Left lung (tissue), 10 donors: ENCODE results near the gene PAX6. TPM values are rescaled to one million over a fixed set of nuclear protein-coding genes. Genes with fewer than 3 reads are reported as not detected.
"Not testable (repeated sequence)": the region's sequence is repeated elsewhere in the genome, so short reads cannot be mapped to it uniquely, and the experiment has no call there.

Experiments used
- ATAC-seq: fragments of 200-7000 bp; cut with Tn5 transposase; one replicate; pipeline ENCODE4 v1.9.1; 2020; ENCODE audit warnings: moderate library complexity
- DNase-seq, 4 donors: peaks; one replicate each; pipeline ENCODE4 v3.0.0-alpha.2; 2013 to 2020
- H3K27ac ChIP-seq, 2 donors: fragments of 200-600 bp; sonication (generic) in 1 of 2; one replicate each; pipeline versions ENCODE4 v1.5.0 to v1.8.0; 2020 to 2021
- H3K27me3 ChIP-seq, 2 donors: fragments of 200-600 bp; sonication (generic) in 1 of 2; one replicate each; pipeline versions ENCODE4 v1.5.0 to v1.8.0; 2020 to 2021
- H3K36me3 ChIP-seq, 2 donors: fragments of 200-600 bp; sonication (generic) in 1 of 2; one replicate each; pipeline versions ENCODE4 v1.5.0 to v1.8.0; 2020 to 2021
- H3K4me1 ChIP-seq, 2 donors: fragments of 200-600 bp; one replicate each; pipeline ENCODE4 v1.8.0; 2021
- H3K4me3 ChIP-seq, 2 donors: fragments of 200-600 bp; sonication (generic) in 1 of 2; one replicate each; pipeline versions ENCODE4 v1.5.0 to v1.8.0; 2020 to 2021; ENCODE audit warnings: mild to moderate bottlenecking in 1 of 2
- H3K9me3 ChIP-seq, 2 donors: fragments of 200-600 bp; sonication (generic) in 1 of 2; one replicate each; pipeline versions ENCODE4 v1.5.0 to v1.8.0; 2020 to 2021
- CTCF ChIP-seq, 2 donors: fragments of 200-600 bp; sonication (generic) in 1 of 2; IDR thresholded peaks; one replicate each; pipeline versions ENCODE4 v1.5.0 to v1.8.0; 2021; ENCODE audit warnings: antibody characterized with exemption in 2 of 2
- intact Hi-C, 2 donors: fragments of 100-400 bp; cut with DNase I; formaldehyde crosslinking; loops; one replicate each; pipeline versions ENCODE4 v1.11.2 to v1.14.2; 2022
- polyA plus RNA-seq, 6 donors: library from polyadenylated mRNA; unstranded; fragments of 120-200 nt; gene quantifications; one replicate each; pipeline ENCODE4 v1.2.1, GENCODE V29; 2013; ENCODE audit not compliant: insufficient read length in 6 of 6
- total RNA-seq, 2 donors: library from RNA; stranded (reverse); fragmentation: NEBNext Ultra II Directional; extraction: Animal tissue kit (Norgen Biotek cat#: 25700); gene quantifications; one replicate each; pipeline ENCODE4 v1.2.1, GENCODE V29; 2021
- donor health status: DM: no; HTN: yes; CAD: no.
- donor health status: DM: no; HTN: no; CAD: no.

The PAX6 gene
- total and polyA plus RNA-seq, 8 donors, result 0.07 to 0.18 (median 0.10) TPM; not detected in 4

- Histone ChIP-seq H3K4me3 (no peak overlapping the region), H3K36me3 (no peaks in the 10 kb centered on the region), H3K27ac (no peak overlapping the region), H3K27me3 (peaks cover 4 to 10% of the 10 kb centered on the region in 2 donors), H3K9me3 (no peaks in the 10 kb centered on the region), H3K4me1 (no peaks in the 10 kb centered on the region)
- no peak for TF ChIP-seq CTCF (IDR thresholded peaks at IDR 0.05)
- ATAC-seq (no peak), DNase-seq (no peak)
- intact Hi-C loops, result no loop called here
Observed at GRCh38 chr11:31764261-31764660, 46.9 kb downstream of the PAX6 start.

- Histone ChIP-seq H3K4me1 (no peaks in the 10 kb centered on the region), H3K9me3 (no peaks in the 10 kb centered on the region), H3K27ac (no peak overlapping the region), H3K27me3 (peaks cover 4 to 20% of the 10 kb centered on the region in 2 donors), H3K4me3 (no peak overlapping the region), H3K36me3 (no peaks in the 10 kb centered on the region)
- intact Hi-C loops, result no loop called here
- no peak for TF ChIP-seq CTCF (IDR thresholded peaks at IDR 0.05)
- ATAC-seq (no peak), DNase-seq (no peak)
Observed at GRCh38 chr11:31763296-31763695, 47.8 kb downstream of the PAX6 start.

- Histone ChIP-seq H3K36me3 (no peaks in the 10 kb centered on the region), H3K27me3 (peaks cover 4 to 23% of the 10 kb centered on the region in 2 donors), H3K4me1 (no peaks in the 10 kb centered on the region), H3K4me3 (no peak overlapping the region), H3K27ac (no peak overlapping the region), H3K9me3 (no peaks in the 10 kb centered on the region)
- DNase-seq (no peak), ATAC-seq (no peak)
- no peak for TF ChIP-seq CTCF (IDR thresholded peaks at IDR 0.05)
- intact Hi-C loops, result no loop called here
Observed at GRCh38 chr11:31761636-31762035, 49.5 kb downstream of the PAX6 start.

- H3K36me3 ChIP-seq, result no peaks in the 10 kb centered on the region
- H3K27ac ChIP-seq, result no peak overlapping the region
- intact Hi-C loops, result no loop called here
- no peaks in the 10 kb centered on the region for H3K9me3 ChIP-seq
- H3K4me3 ChIP-seq, result no peak overlapping the region
- H3K4me1 ChIP-seq, result no peaks in the 10 kb centered on the region
- DNase-seq (peak in 2 of 4 donors; percentile 18 to 30), ATAC-seq (peak; percentile 86)
- no peak for TF ChIP-seq CTCF (IDR thresholded peaks at IDR 0.05)
- H3K27me3 ChIP-seq, result peaks cover 4 to 40% of the 10 kb centered on the region in 2 donors
Observed at GRCh38 chr11:31757260-31757835, 53.8 kb downstream of the PAX6 start.

GRCh38 chr11:31747581-31747980 is 63.5 kb downstream of the PAX6 start:
- no peaks in the 10 kb centered on the region for H3K36me3 ChIP-seq
- no peak for TF ChIP-seq CTCF (IDR thresholded peaks at IDR 0.05)
- H3K9me3 ChIP-seq, result peaks cover 0 to 2% of the 10 kb centered on the region in 2 donors
- DNase-seq (no peak), ATAC-seq (no peak)
- no peaks in the 10 kb centered on the region for H3K27me3 ChIP-seq
- H3K4me3 ChIP-seq, result no peak overlapping the region
- intact Hi-C loops, result no loop called here
- no peaks in the 10 kb centered on the region for H3K4me1 ChIP-seq
- no peak overlapping the region for H3K27ac ChIP-seq

GRCh38 chr11:31740731-31741368 is 70.3 kb downstream of the PAX6 start:
- intact Hi-C loops, H3K27ac ChIP-seq, H3K27me3 ChIP-seq, ATAC-seq, H3K4me3 ChIP-seq, H3K36me3 ChIP-seq, H3K4me1 ChIP-seq: not testable (repeated sequence)
- H3K9me3 ChIP-seq, result peaks cover 0 to 26% of the 10 kb centered on the region in 2 donors
- DNase-seq, result peak in 1 of 4 donors; percentile 52
